Measurements from ENCODE around the gene SERPIND1. TPM values are rescaled to one million over a fixed set of nuclear protein-coding genes. Genes with fewer than 3 reads are reported as not detected.
A peak's percentile ranks its signal among the peaks of the same experiment; 100 is the strongest.

Gene SERPIND1
- total RNA-seq, 1 experiment from 2014 or later = 1.3 TPM

DNA sequence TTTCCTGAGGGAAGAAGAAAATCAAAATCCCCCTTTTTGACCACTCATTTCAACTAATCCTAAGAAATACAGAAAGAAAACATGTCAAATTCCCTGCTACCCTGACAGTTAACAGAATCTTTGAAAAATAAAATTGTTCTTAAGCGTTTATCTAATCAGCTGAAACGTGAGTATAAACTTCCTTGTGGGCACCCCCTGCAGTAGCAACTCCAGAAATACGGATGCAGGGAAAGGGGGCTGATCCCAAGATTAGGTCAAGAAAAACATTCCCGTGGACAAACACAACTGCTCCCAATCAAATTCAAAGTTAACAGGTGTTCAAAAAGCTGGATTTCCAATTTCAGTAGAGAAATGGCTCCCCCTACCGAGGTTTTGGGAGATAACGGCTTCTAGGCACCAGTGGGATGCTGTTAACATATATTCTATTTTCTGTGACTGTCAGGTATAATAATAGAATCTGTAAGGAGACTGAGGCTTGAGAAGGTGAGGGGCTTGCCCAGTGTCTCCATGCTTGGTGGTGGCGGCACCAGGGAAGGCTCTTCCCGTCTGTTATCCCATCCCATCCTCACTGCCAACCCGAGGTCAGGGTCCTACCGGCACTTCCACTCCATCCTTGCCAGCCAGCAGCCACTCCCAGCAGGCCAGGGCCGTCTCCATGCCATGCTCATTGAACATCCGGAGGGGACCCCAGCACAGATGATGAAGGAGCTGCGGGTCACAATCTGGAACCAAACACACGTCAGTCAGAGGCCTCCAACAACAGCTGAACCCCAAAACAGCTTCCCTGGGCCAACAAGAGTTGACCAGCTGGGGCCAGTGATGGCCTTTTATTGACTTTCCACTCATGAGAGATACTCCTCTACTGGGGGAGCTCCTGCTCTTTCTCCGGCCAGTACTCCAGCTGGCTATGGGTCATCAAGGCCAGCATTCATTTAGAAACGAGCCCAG lies 32.0 kb upstream of the SERPIND1 start:
- H3K27me3 ChIP-seq (replicated peaks; ENCODE audit: control insufficient read depth, insufficient read depth, low read length) = no peaks in the 10 kb centered on the region

GRCh38 chr22:20742764-20743163 lies 31.1 kb upstream of the SERPIND1 start:
- Mint-ChIP-seq H3K27me3 (ENCODE audit: insufficient read depth, unreplicated experiment) (no peaks in the 10 kb centered on the region), H3K4me1 (ENCODE audit: low read depth, unreplicated experiment) (no peaks in the 10 kb centered on the region), H3K36me3 (ENCODE audit: insufficient read depth, unreplicated experiment) (peaks cover 43% of the 10 kb centered on the region), H3K27ac (ENCODE audit: unreplicated experiment) (no peak overlapping the region), H3K9me3 (ENCODE audit: unreplicated experiment) (peaks cover 15% of the 10 kb centered on the region), H3K4me3 (ENCODE audit: unreplicated experiment) (no peak overlapping the region)
- DNase-seq = no peak
- TF ChIP-seq, protein P1, sequence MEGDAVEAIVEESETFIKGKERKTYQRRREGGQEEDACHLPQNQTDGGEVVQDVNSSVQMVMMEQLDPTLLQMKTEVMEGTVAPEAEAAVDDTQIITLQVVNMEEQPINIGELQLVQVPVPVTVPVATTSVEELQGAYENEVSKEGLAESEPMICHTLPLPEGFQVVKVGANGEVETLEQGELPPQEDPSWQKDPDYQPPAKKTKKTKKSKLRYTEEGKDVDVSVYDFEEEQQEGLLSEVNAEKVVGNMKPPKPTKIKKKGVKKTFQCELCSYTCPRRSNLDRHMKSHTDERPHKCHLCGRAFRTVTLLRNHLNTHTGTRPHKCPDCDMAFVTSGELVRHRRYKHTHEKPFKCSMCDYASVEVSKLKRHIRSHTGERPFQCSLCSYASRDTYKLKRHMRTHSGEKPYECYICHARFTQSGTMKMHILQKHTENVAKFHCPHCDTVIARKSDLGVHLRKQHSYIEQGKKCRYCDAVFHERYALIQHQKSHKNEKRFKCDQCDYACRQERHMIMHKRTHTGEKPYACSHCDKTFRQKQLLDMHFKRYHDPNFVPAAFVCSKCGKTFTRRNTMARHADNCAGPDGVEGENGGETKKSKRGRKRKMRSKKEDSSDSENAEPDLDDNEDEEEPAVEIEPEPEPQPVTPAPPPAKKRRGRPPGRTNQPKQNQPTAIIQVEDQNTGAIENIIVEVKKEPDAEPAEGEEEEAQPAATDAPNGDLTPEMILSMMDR (IDR thresholded peaks at IDR 0.05; ENCODE audit: insufficient read depth in 1 of 2, low read depth in 1 of 2, low read length in 1 of 2, severe bottlenecking in 1 of 2, unreplicated experiment in 1 of 2) = no peak
- Histone ChIP-seq H3K36me3 (ENCODE audit: control insufficient read depth, insufficient read depth, low read length) (peaks cover 4% of the 10 kb centered on the region), H3K27me3 (replicated peaks; ENCODE audit: control insufficient read depth, insufficient read depth, low read length) (no peaks in the 10 kb centered on the region), H3K4me1 (no peaks in the 10 kb centered on the region), H3K9me3 (no peaks in the 10 kb centered on the region), H3K4me3 (ENCODE audit: low read depth, low read length) (no peak overlapping the region)
- intact Hi-C loops (cut with micrococcal nuclease; ENCODE audit: unreplicated experiment) = loop anchor here (1.0 kb wide), 1 partner anchor 136 kb away; no protein-coding TSS in a partner anchor
- ChIA-PET CTCF (no interaction called here), POLR2A (no interaction called here)
- BruUV-seq (replicated peaks) = no TSS peak

More for the DNA sequence above, 32.0 kb upstream of the SERPIND1 start:
- peaks cover 45% of the 10 kb centered on the region for H3K36me3 Mint-ChIP-seq (ENCODE audit: insufficient read depth, unreplicated experiment)
- H3K4me1 Mint-ChIP-seq (ENCODE audit: low read depth, unreplicated experiment) = no peaks in the 10 kb centered on the region
- intact Hi-C loops (cut with micrococcal nuclease; ENCODE audit: unreplicated experiment) = loop anchor here (1.0 kb wide), 1 partner anchor 136 kb away; no protein-coding TSS in a partner anchor
- peaks cover 15% of the 10 kb centered on the region for H3K9me3 Mint-ChIP-seq (ENCODE audit: unreplicated experiment)
- DNase-seq = peak in 1 of 2 experiments; percentile 57
- TF ChIP-seq, protein P1 (IDR thresholded peaks at IDR 0.05; ENCODE audit: insufficient read depth in 1 of 2, low read depth in 1 of 2, low read length in 1 of 2, severe bottlenecking in 1 of 2, unreplicated experiment in 1 of 2) = peak; percentile 57 to 62
- H3K9me3 ChIP-seq = no peaks in the 10 kb centered on the region
- H3K4me1 ChIP-seq = no peaks in the 10 kb centered on the region
- no TSS peak for BruUV-seq (replicated peaks)
- H3K36me3 ChIP-seq (ENCODE audit: control insufficient read depth, insufficient read depth, low read length) = peaks cover 4% of the 10 kb centered on the region
- no peak overlapping the region for H3K27ac Mint-ChIP-seq (ENCODE audit: unreplicated experiment)
- no peak overlapping the region for H3K4me3 ChIP-seq (ENCODE audit: low read depth, low read length)
- CTCF ChIA-PET = interaction anchor here (0.6 to 1.0 kb wide), 2 partner anchors 21 to 39 kb away, joined by 5 to 10 read pairs; no protein-coding TSS in a partner anchor
- POLR2A ChIA-PET = interaction anchor here (0.6 kb wide), 1 partner anchor 1218 kb away, joined by 3 read pairs; no protein-coding TSS in a partner anchor
- H3K4me3 Mint-ChIP-seq (ENCODE audit: unreplicated experiment) = no peak overlapping the region
- no peaks in the 10 kb centered on the region for H3K27me3 Mint-ChIP-seq (ENCODE audit: insufficient read depth, unreplicated experiment)

- H3K9me3 ChIP-seq = no peaks in the 10 kb centered on the region
- H3K27ac Mint-ChIP-seq (ENCODE audit: unreplicated experiment) = no peak overlapping the region
- no peaks in the 10 kb centered on the region for H3K27me3 ChIP-seq (replicated peaks; ENCODE audit: control insufficient read depth, insufficient read depth, low read length)
- no peak overlapping the region for H3K4me3 ChIP-seq (ENCODE audit: low read depth, low read length)
- H3K36me3 ChIP-seq (ENCODE audit: control insufficient read depth, insufficient read depth, low read length) = peaks cover 4% of the 10 kb centered on the region
- H3K27me3 Mint-ChIP-seq (ENCODE audit: insufficient read depth, unreplicated experiment) = no peaks in the 10 kb centered on the region
- no peaks in the 10 kb centered on the region for H3K4me1 Mint-ChIP-seq (ENCODE audit: low read depth, unreplicated experiment)
- POLR2A ChIA-PET = no interaction called here
- CTCF ChIA-PET = no interaction called here
- peaks cover 15% of the 10 kb centered on the region for H3K9me3 Mint-ChIP-seq (ENCODE audit: unreplicated experiment)
- intact Hi-C loops (cut with micrococcal nuclease; ENCODE audit: unreplicated experiment) = no loop called here
- peaks cover 33% of the 10 kb centered on the region for H3K36me3 Mint-ChIP-seq (ENCODE audit: insufficient read depth, unreplicated experiment)
- DNase-seq = no peak
- BruUV-seq (replicated peaks) = no TSS peak
- no peak overlapping the region for H3K4me3 Mint-ChIP-seq (ENCODE audit: unreplicated experiment)
- TF ChIP-seq, protein P1 (IDR thresholded peaks at IDR 0.05; ENCODE audit: insufficient read depth in 1 of 2, low read depth in 1 of 2, low read length in 1 of 2, severe bottlenecking in 1 of 2, unreplicated experiment in 1 of 2) = no peak
- no peaks in the 10 kb centered on the region for H3K4me1 ChIP-seq
These were observed 29.5 kb upstream of the SERPIND1 start for GRCh38 chr22:20744456-20744855.
